ENCODE measurements around the gene PRSS35.

- TF ChIP-seq CTCF (IDR thresholded peaks at IDR 0.05) (no peak), POLR2A (IDR thresholded peaks at IDR 0.05) (no peak)
Observed at GRCh38 chr6:83511901-83512681, at the start of gene PRSS35.
